Left lobe of liver (tissue), 2 donors: ENCODE data around the gene TRMT61A. TPM values are rescaled to one million over a fixed set of nuclear protein-coding genes. Genes with fewer than 3 reads are reported as not detected.

Source experiments
- ATAC-seq: fragments of 200-7000 bp; cut with Tn5 transposase; one replicate; pipeline ENCODE4 v1.9.1; 2020; ENCODE audit warnings: mild to moderate bottlenecking, moderate library complexity
- DNase-seq: peaks from one replicate; pipeline ENCODE4 v3.0.0-alpha.2; 2020; ENCODE audit warnings: low spot score
- total RNA-seq: library from RNA; stranded (reverse); gene quantifications from one replicate; pipeline ENCODE4 v1.2.1, GENCODE V29; 2021
- donor health status: DM: no; HTN: no; CAD: no; lungs with moderate emphysema.
- donor health status: DM: no; HTN: yes; CAD: no.

Gene TRMT61A
- total RNA-seq, 1 donor from 2014 or later, result 6.0 TPM

GRCh38 chr14:103561381-103562178, 32.6 kb downstream of the TRMT61A start:
- ATAC-seq (peak; percentile 15), DNase-seq (no peak)

- ATAC-seq (no peak), DNase-seq (no peak)
Observed at GRCh38 chr14:103562179-103562428, 33.1 kb downstream of the TRMT61A start.

GRCh38 chr14:103562429-103563225, 33.6 kb downstream of the TRMT61A start, which contains the start of the genes BAG5 and COA8:
BAG5 (minus strand) TSS chr14:103562657; CDS start chr14:103561164, 1,493 bp downstream.
COA8 (plus strand) TSS chr14:103562960; CDS start chr14:103563002, 42 bp downstream.
- ATAC-seq, result peak; percentile 88
- peak; percentile 89 for DNase-seq

GRCh38 chr14:103563226-103563620, 34.2 kb downstream of the TRMT61A start:
- ATAC-seq (no peak), DNase-seq (no peak)

- ATAC-seq (no peak), DNase-seq (no peak)
Observed at GRCh38 chr14:103563844-103564505, 35.0 kb downstream of the TRMT61A start.

GRCh38 chr14:103568952-103569351, 40.0 kb downstream of the TRMT61A start:
- ATAC-seq (no peak), DNase-seq (no peak)

GRCh38 chr14:103569408-103569807, 40.4 kb downstream of the TRMT61A start:
- no peak for ATAC-seq
- no peak for DNase-seq

GRCh38 chr14:103574104-103574503, 45.1 kb downstream of the TRMT61A start:
- DNase-seq (no peak), ATAC-seq (no peak)

- no peak for DNase-seq
- no peak for ATAC-seq
Observed at GRCh38 chr14:103574707-103575285, 45.8 kb downstream of the TRMT61A start.

GRCh38 chr14:103576371-103577024, 47.5 kb downstream of the TRMT61A start:
- DNase-seq (peak; percentile 94), ATAC-seq (peak; percentile 97)

GRCh38 chr14:103578401-103579075, 49.5 kb downstream of the TRMT61A start:
- no peak for ATAC-seq
- DNase-seq, result no peak

- DNase-seq (no peak), ATAC-seq (no peak)
Observed at GRCh38 chr14:103581206-103581605, 52.2 kb downstream of the TRMT61A start.

- no peak for ATAC-seq
- DNase-seq, result no peak
Observed at GRCh38 chr14:103581954-103582703, 53.1 kb downstream of the TRMT61A start.

- DNase-seq (no peak), ATAC-seq (peak; percentile 77)
Observed at GRCh38 chr14:103584326-103584915, 55.4 kb downstream of the TRMT61A start.

Other genes with a start within 250 kb of the TRMT61A start
- gene EIF5, start 195.0 kb upstream of the TRMT61A start, total RNA-seq, result 192 TPM
- 26.5 TPM for gene MARK3, start 143.8 kb upstream of the TRMT61A start, total RNA-seq
- 10.2 TPM for gene CKB, start 6.4 kb upstream of the TRMT61A start, total RNA-seq
- gene BAG5, start 33.5 kb downstream of the TRMT61A start, total RNA-seq, result 7.5 TPM
- gene COA8, start 33.8 kb downstream of the TRMT61A start, total RNA-seq, result 17.1 TPM
- 56.6 TPM for gene KLC1, start 100.0 kb downstream of the TRMT61A start, total RNA-seq
- gene XRCC3, start 186.3 kb downstream of the TRMT61A start, total RNA-seq, result 1.2 TPM
- 25.2 TPM for gene ZFYVE21, start 186.6 kb downstream of the TRMT61A start, total RNA-seq